ENCODE data around the gene SCG3.

Gene SCG3

GRCh38 chr15:51678096-51678495, 3.2 kb upstream of the SCG3 start:
- TF ChIP-seq CTCF (IDR thresholded peaks at IDR 0.05; ENCODE audit: insufficient read depth, missing control alignments): no peak
- DNase-seq (ENCODE audit: insufficient read length, low spot score) (no peak), FAIRE-seq (no peak)

- no peak for TF ChIP-seq CTCF (IDR thresholded peaks at IDR 0.05; ENCODE audit: insufficient read depth, missing control alignments)
- DNase-seq (ENCODE audit: insufficient read length, low spot score): no peak
- FAIRE-seq: no peak
Measured at GRCh38 chr15:51680321-51680720, 982 bp upstream of the SCG3 start.

- DNase-seq (ENCODE audit: insufficient read length, low spot score): no peak
- no peak for TF ChIP-seq CTCF (IDR thresholded peaks at IDR 0.05; ENCODE audit: insufficient read depth, missing control alignments)
- no peak for FAIRE-seq
Measured at GRCh38 chr15:51687565-51687964, 6.3 kb downstream of the SCG3 start.

- DNase-seq (ENCODE audit: insufficient read length, low spot score) (no peak), FAIRE-seq (no peak)
- no peak for TF ChIP-seq CTCF (IDR thresholded peaks at IDR 0.05; ENCODE audit: insufficient read depth, missing control alignments)
Measured at GRCh38 chr15:51688863-51689262, 7.6 kb downstream of the SCG3 start.

- no peak for TF ChIP-seq CTCF (IDR thresholded peaks at IDR 0.05; ENCODE audit: insufficient read depth, missing control alignments)
- FAIRE-seq (no peak), DNase-seq (ENCODE audit: insufficient read length, low spot score) (no peak)
Measured at GRCh38 chr15:51692154-51692553, 10.9 kb downstream of the SCG3 start.

GRCh38 chr15:51696566-51696965, 15.3 kb downstream of the SCG3 start:
- FAIRE-seq (no peak), DNase-seq (ENCODE audit: insufficient read length, low spot score) (no peak)
- TF ChIP-seq CTCF (IDR thresholded peaks at IDR 0.05; ENCODE audit: insufficient read depth, missing control alignments): no peak

- no peak for DNase-seq (ENCODE audit: insufficient read length, low spot score)
- FAIRE-seq: no peak
- no peak for TF ChIP-seq CTCF (IDR thresholded peaks at IDR 0.05; ENCODE audit: insufficient read depth, missing control alignments)
Measured at GRCh38 chr15:51697163-51697562, 15.9 kb downstream of the SCG3 start.

Measured in D721Med (cell line).